ENCODE results near the gene GPS1. TPM values are rescaled to one million over a fixed set of nuclear protein-coding genes. Genes with fewer than 3 reads are reported as not detected.

Gene GPS1
- polyA plus RNA-seq, 1 experiment = 131 TPM

- peaks cover 36% of the 10 kb centered on the region for H3K36me3 ChIP-seq (ENCODE audit: control insufficient read depth, insufficient read depth, low read length)
- H3K27me3 ChIP-seq (ENCODE audit: control insufficient read depth, insufficient read depth, low read length) = no peaks in the 10 kb centered on the region
- POLR2A ChIA-PET = interaction anchor here (0.5 kb wide), 1 partner anchor 25 kb away, joined by 4 read pairs; no protein-coding TSS in a partner anchor
- no peak for TF ChIP-seq CTCF (IDR thresholded peaks at IDR 0.05; ENCODE audit: insufficient read depth, low read depth, low read length)
- CTCF ChIA-PET = interaction anchor here (1.0 kb wide), 1 partner anchor 118 kb away, joined by 3 read pairs; no protein-coding TSS in a partner anchor
- H3K4me3 ChIP-seq (ENCODE audit: low read depth, low read length) = no peak overlapping the region
- DNase-seq (ENCODE audit: low read depth) = no peak
These were observed 26.1 kb downstream of the GPS1 start for GRCh38 chr17:82077617-82078358.

- no peak for TF ChIP-seq CTCF (IDR thresholded peaks at IDR 0.05; ENCODE audit: insufficient read depth, low read depth, low read length)
- ChIA-PET CTCF (interaction anchor here (1.0 kb wide), 1 partner anchor 119 kb away, joined by 3 read pairs; no protein-coding TSS in a partner anchor), POLR2A (no interaction called here)
- Histone ChIP-seq H3K27me3 (ENCODE audit: control insufficient read depth, insufficient read depth, low read length) (no peaks in the 10 kb centered on the region), H3K4me3 (ENCODE audit: low read depth, low read length) (no peak overlapping the region), H3K36me3 (ENCODE audit: control insufficient read depth, insufficient read depth, low read length) (peaks cover 43% of the 10 kb centered on the region)
- DNase-seq (ENCODE audit: low read depth) = no peak
These were observed 26.7 kb downstream of the GPS1 start for GRCh38 chr17:82078433-82078832.

GRCh38 chr17:82079001-82079677 lies 27.4 kb downstream of the GPS1 start:
- DNase-seq (ENCODE audit: low read depth) = no peak
- TF ChIP-seq CTCF (IDR thresholded peaks at IDR 0.05; ENCODE audit: insufficient read depth, low read depth, low read length) = no peak

GRCh38 chr17:82080048-82080788 lies 28.5 kb downstream of the GPS1 start:
- Histone ChIP-seq H3K36me3 (ENCODE audit: control insufficient read depth, insufficient read depth, low read length) (peaks cover 52% of the 10 kb centered on the region), H3K4me3 (ENCODE audit: low read depth, low read length) (no peak overlapping the region), H3K27me3 (ENCODE audit: control insufficient read depth, insufficient read depth, low read length) (no peaks in the 10 kb centered on the region)
- no peak for TF ChIP-seq CTCF (IDR thresholded peaks at IDR 0.05; ENCODE audit: insufficient read depth, low read depth, low read length)
- ChIA-PET POLR2A (no interaction called here), CTCF (interaction anchor here (1.2 kb wide), 1 partner anchor 74 kb away, joined by 4 read pairs; no protein-coding TSS in a partner anchor)
- no peak for DNase-seq (ENCODE audit: low read depth)

More at GRCh38 chr17:82079001-82079677, 27.4 kb downstream of the GPS1 start:
- no peak overlapping the region for H3K4me3 ChIP-seq (ENCODE audit: low read depth, low read length)
- POLR2A ChIA-PET = no interaction called here
- CTCF ChIA-PET = no interaction called here
- H3K27me3 ChIP-seq (ENCODE audit: control insufficient read depth, insufficient read depth, low read length) = no peaks in the 10 kb centered on the region
- H3K36me3 ChIP-seq (ENCODE audit: control insufficient read depth, insufficient read depth, low read length) = peaks cover 48% of the 10 kb centered on the region

All from BJ (cell line).